ENCODE data around the gene CCNA2.
A peak's percentile ranks its signal among the peaks of the same experiment; 100 is the strongest.

The CCNA2 gene

GRCh38 chr4:121791481-121791880 is 32.2 kb downstream of the CCNA2 start:
- no peak for DNase-seq (ENCODE audit: low spot score in 2 of 2)
- ATAC-seq: no peak
- H3K4me3 Mint-ChIP-seq: no peak overlapping the region
- no peaks in the 10 kb centered on the region for H3K36me3 Mint-ChIP-seq
- H3K9me3 Mint-ChIP-seq: no peaks in the 10 kb centered on the region
- no peak overlapping the region for H3K27ac Mint-ChIP-seq
- peaks cover 30% of the 10 kb centered on the region for H3K4me1 Mint-ChIP-seq

- peaks cover 26% of the 10 kb centered on the region for H3K4me1 Mint-ChIP-seq
- no peaks in the 10 kb centered on the region for H3K9me3 Mint-ChIP-seq
- DNase-seq (ENCODE audit: low spot score in 2 of 2): no peak
- ATAC-seq: no peak
- H3K36me3 Mint-ChIP-seq: no peaks in the 10 kb centered on the region
- no peak overlapping the region for H3K27ac Mint-ChIP-seq
- no peak overlapping the region for H3K4me3 Mint-ChIP-seq
Measured at GRCh38 chr4:121790976-121791375, 32.7 kb downstream of the CCNA2 start.

- Mint-ChIP-seq H3K9me3 (no peaks in the 10 kb centered on the region), H3K36me3 (no peaks in the 10 kb centered on the region), H3K4me1 (peaks cover 19% of the 10 kb centered on the region), H3K27ac (no peak overlapping the region), H3K4me3 (no peak overlapping the region)
- no peak for ATAC-seq
- no peak for DNase-seq (ENCODE audit: low spot score in 2 of 2)
Measured at GRCh38 chr4:121789960-121790829, 33.5 kb downstream of the CCNA2 start.

- Mint-ChIP-seq H3K36me3 (no peaks in the 10 kb centered on the region), H3K27ac (peak overlapping the region; percentile 58), H3K4me3 (no peak overlapping the region), H3K4me1 (peaks cover 14% of the 10 kb centered on the region), H3K9me3 (no peaks in the 10 kb centered on the region)
- DNase-seq (ENCODE audit: low spot score in 2 of 2): no peak
- no peak for ATAC-seq
Measured at GRCh38 chr4:121789455-121789854, 34.2 kb downstream of the CCNA2 start.

- H3K9me3 Mint-ChIP-seq: no peaks in the 10 kb centered on the region
- no peak overlapping the region for H3K4me3 Mint-ChIP-seq
- peak overlapping the region; percentile 58 for H3K27ac Mint-ChIP-seq
- ATAC-seq (peak; percentile 65), DNase-seq (ENCODE audit: low spot score in 2 of 2) (no peak)
- H3K4me1 Mint-ChIP-seq: peaks cover 14% of the 10 kb centered on the region
- H3K36me3 Mint-ChIP-seq: no peaks in the 10 kb centered on the region
Measured at GRCh38 chr4:121788896-121789295, 34.8 kb downstream of the CCNA2 start.

- no peak for ATAC-seq
- Mint-ChIP-seq H3K9me3 (no peaks in the 10 kb centered on the region), H3K4me1 (peaks cover 14% of the 10 kb centered on the region), H3K4me3 (no peak overlapping the region), H3K27ac (no peak overlapping the region), H3K36me3 (no peaks in the 10 kb centered on the region)
- DNase-seq (ENCODE audit: low spot score in 2 of 2): no peak
Measured at GRCh38 chr4:121786221-121786620, 37.5 kb downstream of the CCNA2 start.

DNA sequence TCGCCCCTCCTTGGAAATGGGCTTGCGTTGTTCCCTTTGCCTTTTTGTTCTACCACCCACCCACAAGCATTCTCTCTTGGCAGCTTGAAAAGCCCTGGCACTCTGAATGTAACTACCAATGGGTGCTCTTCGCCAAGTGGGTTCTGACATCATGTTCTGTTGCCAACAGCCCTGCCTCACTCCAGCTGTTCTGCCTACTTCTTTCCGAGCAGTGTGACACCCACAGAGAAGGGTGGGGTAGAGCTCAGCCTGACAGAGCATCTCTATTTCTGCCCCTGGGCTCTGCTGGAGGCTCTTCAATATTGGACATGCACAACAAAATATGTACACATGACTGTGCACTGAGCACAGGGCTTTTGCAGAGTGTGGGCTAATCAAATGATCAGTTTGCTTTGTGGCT is 38.2 kb downstream of the CCNA2 start:
- DNase-seq (ENCODE audit: low spot score in 2 of 2) (no peak), ATAC-seq (no peak)
- Mint-ChIP-seq H3K9me3 (no peaks in the 10 kb centered on the region), H3K27ac (no peak overlapping the region), H3K4me1 (peaks cover 14% of the 10 kb centered on the region), H3K36me3 (no peaks in the 10 kb centered on the region), H3K4me3 (no peak overlapping the region)

- DNase-seq (ENCODE audit: low spot score in 2 of 2): no peak
- Mint-ChIP-seq H3K27ac (no peak overlapping the region), H3K4me3 (no peak overlapping the region), H3K4me1 (peaks cover 14% of the 10 kb centered on the region), H3K9me3 (no peaks in the 10 kb centered on the region), H3K36me3 (no peaks in the 10 kb centered on the region)
- ATAC-seq: no peak
Measured at GRCh38 chr4:121784975-121785374, 38.7 kb downstream of the CCNA2 start.

GRCh38 chr4:121784401-121784800 is 39.3 kb downstream of the CCNA2 start:
- Mint-ChIP-seq H3K4me3 (no peak overlapping the region), H3K4me1 (peaks cover 12% of the 10 kb centered on the region), H3K27ac (no peak overlapping the region), H3K36me3 (no peaks in the 10 kb centered on the region), H3K9me3 (no peaks in the 10 kb centered on the region)
- DNase-seq (ENCODE audit: low spot score in 2 of 2) (no peak), ATAC-seq (no peak)

DNA sequence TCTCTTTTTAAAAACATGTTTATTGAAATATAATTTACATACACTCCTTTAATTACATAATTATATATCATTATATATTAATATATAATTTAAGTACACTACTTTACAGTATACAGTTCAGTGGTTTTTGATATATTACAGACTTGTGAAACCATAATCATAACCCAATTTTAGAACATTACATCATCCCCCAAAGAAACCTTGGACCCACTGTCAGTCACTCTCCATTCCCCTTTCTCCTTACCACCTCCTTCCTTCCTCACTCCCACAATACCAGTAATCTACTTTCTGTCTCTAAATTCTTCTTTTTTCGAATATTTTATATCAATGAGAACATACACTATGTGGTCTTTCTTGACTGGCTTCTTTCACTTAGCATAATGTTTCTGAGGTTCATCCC is 40.5 kb downstream of the CCNA2 start:
- Mint-ChIP-seq H3K36me3 (no peaks in the 10 kb centered on the region), H3K27ac (no peak overlapping the region), H3K9me3 (no peaks in the 10 kb centered on the region), H3K4me3 (no peak overlapping the region), H3K4me1 (peaks cover 3% of the 10 kb centered on the region)
- no peak for ATAC-seq
- DNase-seq (ENCODE audit: low spot score in 2 of 2): no peak

DNA sequence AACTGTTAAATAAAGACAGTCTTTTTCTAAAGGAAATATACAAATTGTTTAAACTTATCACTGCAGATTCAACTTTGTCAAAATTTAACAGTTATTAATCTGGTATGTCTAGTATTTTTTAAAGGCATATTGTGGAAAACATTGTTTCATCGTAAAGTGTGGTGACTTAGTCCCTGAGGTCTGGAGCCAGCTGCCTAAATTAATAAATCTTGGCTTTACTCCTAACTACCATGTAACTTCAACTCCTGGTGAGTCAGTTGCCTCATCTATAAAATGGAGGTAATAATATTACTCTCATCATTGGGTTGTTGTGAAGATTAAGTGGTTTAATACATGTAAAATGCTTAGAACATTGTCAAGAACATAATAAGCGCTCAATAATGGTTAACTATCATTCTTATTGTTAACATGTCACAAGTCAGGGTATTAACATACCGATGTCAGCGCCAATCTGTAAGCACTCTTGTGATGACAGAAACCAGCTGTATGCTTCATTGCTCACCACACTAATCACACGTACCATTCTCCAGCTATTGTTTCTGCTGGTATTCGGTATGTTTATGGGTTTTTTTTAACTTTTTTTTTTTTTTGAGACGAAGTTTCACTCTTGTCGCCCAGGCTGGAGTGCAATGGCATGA is 44.6 kb downstream of the CCNA2 start:
- DNase-seq (ENCODE audit: low spot score in 2 of 2): no peak
- no peak for ATAC-seq
- Mint-ChIP-seq H3K9me3 (no peaks in the 10 kb centered on the region), H3K36me3 (no peaks in the 10 kb centered on the region), H3K4me1 (no peaks in the 10 kb centered on the region), H3K27ac (no peak overlapping the region), H3K4me3 (no peak overlapping the region)

DNA sequence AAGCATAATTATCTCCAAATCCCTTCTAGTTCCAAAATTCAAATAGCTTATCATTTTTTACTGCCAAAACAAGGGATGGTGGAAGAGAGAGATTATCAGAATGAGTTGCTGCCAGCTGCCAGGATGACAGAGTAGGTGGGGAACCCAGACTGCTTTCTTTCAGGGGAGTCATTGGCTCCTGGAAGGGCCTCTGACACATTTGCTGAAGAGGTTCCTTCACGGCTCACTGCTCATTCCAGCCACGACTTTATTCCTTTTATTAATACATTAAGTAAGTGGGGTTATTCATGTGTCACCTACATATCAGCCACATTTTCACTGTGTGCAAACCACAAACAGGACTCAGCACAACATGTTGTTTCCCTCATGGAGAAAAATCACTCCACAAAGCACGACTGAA is 46.1 kb downstream of the CCNA2 start:
- DNase-seq (ENCODE audit: low spot score in 2 of 2) (no peak), ATAC-seq (peak; percentile 72)
- Mint-ChIP-seq H3K36me3 (no peaks in the 10 kb centered on the region), H3K4me3 (no peak overlapping the region), H3K4me1 (no peaks in the 10 kb centered on the region), H3K27ac (peak overlapping the region; percentile 74), H3K9me3 (no peaks in the 10 kb centered on the region)

DNA sequence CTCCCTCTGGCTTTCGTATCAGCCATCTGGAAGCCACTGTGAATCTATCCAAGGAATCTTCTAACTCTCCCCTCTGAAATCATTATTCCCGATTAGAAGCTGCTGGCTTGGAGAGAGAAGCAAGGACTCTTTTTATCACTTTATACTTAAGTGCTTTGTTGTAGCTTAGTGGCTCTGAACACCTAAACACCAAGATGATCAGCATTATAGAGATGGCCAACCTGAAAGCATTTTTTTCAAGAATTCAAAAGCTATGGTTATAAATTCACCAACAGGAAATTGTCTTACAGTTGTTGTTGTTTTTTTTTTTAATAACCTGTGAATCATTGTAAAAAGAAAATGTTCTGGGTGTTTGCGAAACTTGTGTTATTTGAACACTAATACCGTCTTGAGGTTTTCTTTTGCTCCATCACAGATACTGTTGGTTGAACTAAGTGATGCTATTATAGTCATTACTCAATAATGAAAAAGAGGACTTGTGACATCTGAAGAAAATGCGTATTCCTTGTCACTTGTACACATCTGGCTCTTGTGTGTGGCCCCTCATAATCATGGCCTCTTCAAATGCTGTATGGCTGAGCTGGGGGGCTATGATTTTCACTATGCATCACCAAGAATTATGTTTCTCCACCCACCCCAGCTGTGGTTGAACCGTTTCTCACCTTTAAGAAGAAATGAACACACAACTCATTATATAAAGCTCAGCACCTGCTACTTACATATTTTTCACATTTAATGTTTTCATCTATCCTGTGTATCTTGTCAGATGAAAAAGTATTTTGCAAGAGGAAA is 46.9 kb downstream of the CCNA2 start:
- DNase-seq (ENCODE audit: low spot score in 2 of 2): no peak
- Mint-ChIP-seq H3K27ac (peak overlapping the region; percentile 27), H3K4me1 (no peaks in the 10 kb centered on the region), H3K36me3 (no peaks in the 10 kb centered on the region), H3K4me3 (no peak overlapping the region), H3K9me3 (no peaks in the 10 kb centered on the region)
- peak; percentile 76 for ATAC-seq

- H3K4me1 Mint-ChIP-seq: no peaks in the 10 kb centered on the region
- H3K4me3 Mint-ChIP-seq: no peak overlapping the region
- DNase-seq (ENCODE audit: low spot score in 2 of 2) (no peak), ATAC-seq (no peak)
- H3K36me3 Mint-ChIP-seq: no peaks in the 10 kb centered on the region
- H3K27ac Mint-ChIP-seq: no peak overlapping the region
- no peaks in the 10 kb centered on the region for H3K9me3 Mint-ChIP-seq
Measured at GRCh38 chr4:121773883-121774282, 49.8 kb downstream of the CCNA2 start.

DNA sequence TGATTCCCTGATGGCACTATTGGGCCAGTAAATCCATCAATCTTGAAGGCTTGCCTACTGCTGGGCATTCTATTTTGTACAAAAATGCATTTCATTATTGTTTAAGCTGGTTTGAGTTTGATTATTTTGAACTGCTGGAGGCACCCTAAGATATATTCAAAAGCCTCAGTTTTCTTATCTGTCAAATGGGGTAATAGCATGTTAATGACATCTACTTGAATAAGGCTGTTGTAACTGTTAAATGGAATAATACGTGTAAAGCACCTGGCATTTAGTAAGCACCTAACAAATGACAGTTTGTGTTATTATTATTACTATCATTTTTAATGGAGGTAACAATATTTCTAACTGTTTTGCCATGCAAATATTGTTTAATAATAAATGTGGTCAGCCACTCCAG is 51.8 kb downstream of the CCNA2 start:
- no peak overlapping the region for H3K4me3 Mint-ChIP-seq
- DNase-seq (ENCODE audit: low spot score in 2 of 2): no peak
- no peaks in the 10 kb centered on the region for H3K36me3 Mint-ChIP-seq
- H3K4me1 Mint-ChIP-seq: no peaks in the 10 kb centered on the region
- no peaks in the 10 kb centered on the region for H3K9me3 Mint-ChIP-seq
- H3K27ac Mint-ChIP-seq: no peak overlapping the region
- no peak for ATAC-seq

Data from stimulated activated effector memory CD8-positive, alpha-beta T cell treated with anti-CD3 and anti-CD28 coated beads, Interleukin-12 subunit alpha, Interleukin-12 subunit beta, amount 100 ng/mL, for 72 hours (primary cell).